Chondrocyte (in vitro differentiated cells): ENCODE results near the gene UPB1. TPM values are rescaled to one million over a fixed set of nuclear protein-coding genes. Genes with fewer than 3 reads are reported as not detected.
A peak's percentile ranks its signal among the peaks of the same experiment; 100 is the strongest.

ENCODE experiments used
- DNase-seq: peaks from one replicate; pipeline ENCODE4 v3.0.0; 2021; ENCODE audit warnings: mixed read lengths, low spot score
- H3K27ac Mint-ChIP-seq: one replicate; pipeline ENCODE4 v1.8.0; 2021; ENCODE audit warnings: mild to moderate bottlenecking, moderate library complexity, mixed read lengths; ENCODE audit not compliant: unreplicated experiment
- H3K27me3 Mint-ChIP-seq: 2 replicates; pipeline ENCODE4 v1.8.0; 2021; ENCODE audit warnings: low read depth, mixed read lengths
- H3K36me3 Mint-ChIP-seq: 2 replicates; pipeline ENCODE4 v1.8.0; 2021; ENCODE audit warnings: low read depth, mixed read lengths
- H3K4me1 Mint-ChIP-seq: 2 replicates; pipeline ENCODE4 v1.8.0; 2021; ENCODE audit warnings: low read depth, mild to moderate bottlenecking, mixed read lengths
- H3K4me3 Mint-ChIP-seq: one replicate; pipeline ENCODE4 v1.8.0; 2021; ENCODE audit warnings: mild to moderate bottlenecking, moderate library complexity, mixed read lengths; ENCODE audit not compliant: unreplicated experiment
- H3K9me3 Mint-ChIP-seq: 2 replicates; pipeline ENCODE4 v1.8.0; 2021; ENCODE audit warnings: low read depth, mixed read lengths
- CTCF ChIP-seq: fragments of 200-600 bp; sonication (generic); IDR thresholded peaks from 2 replicates; pipeline ENCODE4 v1.5.0; 2021; ENCODE audit warnings: antibody characterized with exemption, mild to moderate bottlenecking, moderate library complexity
- total RNA-seq: library from RNA; stranded (reverse); gene quantifications from 3 replicates; pipeline ENCODE4 v1.2.1, GENCODE V29; 2021

Gene UPB1
- total RNA-seq, 1 donor from 2014 or later, result 0.15 TPM

GRCh38 chr22:24460418-24461089, 34.6 kb upstream of the UPB1 start:
- Mint-ChIP-seq H3K4me3 (peak overlapping the region; percentile 53), H3K9me3 (no peaks in the 10 kb centered on the region), H3K27ac (peak overlapping the region; percentile 91), H3K36me3 (no peaks in the 10 kb centered on the region), H3K27me3 (no peaks in the 10 kb centered on the region), H3K4me1 (peaks cover 22% of the 10 kb centered on the region)
- no peak for DNase-seq
- TF ChIP-seq CTCF, result peak; percentile 46

GRCh38 chr22:24463071-24463760, 31.9 kb upstream of the UPB1 start:
- no peak for DNase-seq
- TF ChIP-seq CTCF, result no peak
- Mint-ChIP-seq H3K27ac (no peak overlapping the region), H3K9me3 (no peaks in the 10 kb centered on the region), H3K36me3 (no peaks in the 10 kb centered on the region), H3K4me3 (no peak overlapping the region), H3K4me1 (peaks cover 45% of the 10 kb centered on the region), H3K27me3 (no peaks in the 10 kb centered on the region)

- H3K27me3 Mint-ChIP-seq, result no peaks in the 10 kb centered on the region
- DNase-seq, result no peak
- no peak for TF ChIP-seq CTCF
- no peaks in the 10 kb centered on the region for H3K9me3 Mint-ChIP-seq
- no peaks in the 10 kb centered on the region for H3K36me3 Mint-ChIP-seq
- H3K4me1 Mint-ChIP-seq, result peaks cover 41% of the 10 kb centered on the region
- H3K27ac Mint-ChIP-seq, result no peak overlapping the region
- no peak overlapping the region for H3K4me3 Mint-ChIP-seq
Observed at GRCh38 chr22:24465566-24465965, 29.6 kb upstream of the UPB1 start.

- Mint-ChIP-seq H3K27ac (no peak overlapping the region), H3K4me3 (no peak overlapping the region), H3K4me1 (peaks cover 41% of the 10 kb centered on the region), H3K27me3 (no peaks in the 10 kb centered on the region), H3K9me3 (no peaks in the 10 kb centered on the region), H3K36me3 (no peaks in the 10 kb centered on the region)
- TF ChIP-seq CTCF, result no peak
- DNase-seq, result no peak
Observed at GRCh38 chr22:24465975-24466374, 29.2 kb upstream of the UPB1 start.

- DNase-seq, result no peak
- no peaks in the 10 kb centered on the region for H3K27me3 Mint-ChIP-seq
- TF ChIP-seq CTCF, result no peak
- no peaks in the 10 kb centered on the region for H3K9me3 Mint-ChIP-seq
- H3K4me1 Mint-ChIP-seq, result peaks cover 41% of the 10 kb centered on the region
- no peaks in the 10 kb centered on the region for H3K36me3 Mint-ChIP-seq
- H3K4me3 Mint-ChIP-seq, result no peak overlapping the region
- peak overlapping the region; percentile 77 for H3K27ac Mint-ChIP-seq
Observed at GRCh38 chr22:24466716-24467328, 28.3 kb upstream of the UPB1 start.
